ENCODE measurements around the gene MAGIX. TPM values are rescaled to one million over a fixed set of nuclear protein-coding genes. Genes with fewer than 3 reads are reported as not detected.
A peak's percentile ranks its signal among the peaks of the same experiment; 100 is the strongest.

The MAGIX gene
- polyA plus RNA-seq, 1 of the 3 experiments (the other 2 are of a cell fraction) = 1.1 TPM

DNA sequence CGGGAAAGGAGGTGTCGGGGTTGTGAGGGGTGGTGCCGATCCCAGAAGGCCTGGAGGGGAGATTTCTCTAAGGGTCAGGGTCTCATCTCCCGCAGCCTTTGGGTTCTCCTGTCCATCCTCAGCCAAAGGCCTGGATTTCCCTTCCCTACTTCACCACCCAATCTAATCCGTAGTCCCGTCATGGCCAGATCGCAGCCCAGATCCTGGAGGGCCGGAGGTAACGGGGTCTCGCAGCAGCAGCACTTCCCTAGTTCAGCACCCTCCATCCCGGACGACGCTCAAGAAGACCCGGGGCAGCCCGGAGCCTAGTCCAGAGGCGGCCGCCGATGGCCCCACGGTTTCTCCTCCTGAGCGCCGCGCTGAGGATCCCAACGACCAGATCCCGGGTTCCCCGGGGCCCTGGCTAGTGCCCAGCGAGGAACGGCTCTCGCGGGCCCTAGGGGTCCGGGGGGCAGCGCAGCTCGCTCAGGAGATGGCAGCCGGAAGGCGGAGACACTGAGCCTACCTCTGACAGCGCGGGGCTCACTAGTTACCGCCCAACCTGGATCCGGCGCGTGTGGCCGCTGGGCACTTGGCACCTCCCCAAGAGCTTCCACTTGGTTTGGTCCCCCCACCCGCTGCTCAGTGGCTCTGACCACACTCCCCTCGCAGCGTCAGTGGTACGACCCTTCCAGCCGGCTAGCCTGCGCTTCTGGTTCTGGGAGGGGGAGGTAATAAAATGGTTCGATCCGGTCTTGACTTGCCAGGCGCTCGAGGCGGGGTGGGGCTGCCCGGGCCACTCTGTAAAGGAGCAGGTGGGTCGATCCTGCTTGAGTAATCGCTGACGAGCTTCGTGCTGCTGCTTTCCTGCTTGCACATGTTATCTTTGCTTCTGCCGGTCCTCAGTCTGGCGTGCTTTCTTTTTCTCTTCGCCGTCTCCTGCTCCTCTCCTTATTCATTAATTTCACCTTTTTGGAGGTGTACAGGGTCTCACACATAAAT lies 3.6 kb downstream of the MAGIX start:
- ChIA-PET POLR2A (interaction anchor here (0.9 to 1.1 kb wide), 2 partner anchors 23 to 268 kb away, joined by 3 to 4 read pairs; partner anchors contain the start of gene PQBP1), CTCF (no interaction called here)
- peak; percentile 72 for DNase-seq
- no peak for TF ChIP-seq MXI1 (IDR thresholded peaks at IDR 0.05; ENCODE audit: low read depth, low read length)
- TF ChIP-seq, protein P1, sequence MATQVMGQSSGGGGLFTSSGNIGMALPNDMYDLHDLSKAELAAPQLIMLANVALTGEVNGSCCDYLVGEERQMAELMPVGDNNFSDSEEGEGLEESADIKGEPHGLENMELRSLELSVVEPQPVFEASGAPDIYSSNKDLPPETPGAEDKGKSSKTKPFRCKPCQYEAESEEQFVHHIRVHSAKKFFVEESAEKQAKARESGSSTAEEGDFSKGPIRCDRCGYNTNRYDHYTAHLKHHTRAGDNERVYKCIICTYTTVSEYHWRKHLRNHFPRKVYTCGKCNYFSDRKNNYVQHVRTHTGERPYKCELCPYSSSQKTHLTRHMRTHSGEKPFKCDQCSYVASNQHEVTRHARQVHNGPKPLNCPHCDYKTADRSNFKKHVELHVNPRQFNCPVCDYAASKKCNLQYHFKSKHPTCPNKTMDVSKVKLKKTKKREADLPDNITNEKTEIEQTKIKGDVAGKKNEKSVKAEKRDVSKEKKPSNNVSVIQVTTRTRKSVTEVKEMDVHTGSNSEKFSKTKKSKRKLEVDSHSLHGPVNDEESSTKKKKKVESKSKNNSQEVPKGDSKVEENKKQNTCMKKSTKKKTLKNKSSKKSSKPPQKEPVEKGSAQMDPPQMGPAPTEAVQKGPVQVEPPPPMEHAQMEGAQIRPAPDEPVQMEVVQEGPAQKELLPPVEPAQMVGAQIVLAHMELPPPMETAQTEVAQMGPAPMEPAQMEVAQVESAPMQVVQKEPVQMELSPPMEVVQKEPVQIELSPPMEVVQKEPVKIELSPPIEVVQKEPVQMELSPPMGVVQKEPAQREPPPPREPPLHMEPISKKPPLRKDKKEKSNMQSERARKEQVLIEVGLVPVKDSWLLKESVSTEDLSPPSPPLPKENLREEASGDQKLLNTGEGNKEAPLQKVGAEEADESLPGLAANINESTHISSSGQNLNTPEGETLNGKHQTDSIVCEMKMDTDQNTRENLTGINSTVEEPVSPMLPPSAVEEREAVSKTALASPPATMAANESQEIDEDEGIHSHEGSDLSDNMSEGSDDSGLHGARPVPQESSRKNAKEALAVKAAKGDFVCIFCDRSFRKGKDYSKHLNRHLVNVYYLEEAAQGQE (IDR thresholded peaks at IDR 0.05; ENCODE audit: low read depth, low read length) = 0 out of 2 replicates have a peak, but pooled peaks have one; percentile 21
- TF ChIP-seq, protein P2, sequence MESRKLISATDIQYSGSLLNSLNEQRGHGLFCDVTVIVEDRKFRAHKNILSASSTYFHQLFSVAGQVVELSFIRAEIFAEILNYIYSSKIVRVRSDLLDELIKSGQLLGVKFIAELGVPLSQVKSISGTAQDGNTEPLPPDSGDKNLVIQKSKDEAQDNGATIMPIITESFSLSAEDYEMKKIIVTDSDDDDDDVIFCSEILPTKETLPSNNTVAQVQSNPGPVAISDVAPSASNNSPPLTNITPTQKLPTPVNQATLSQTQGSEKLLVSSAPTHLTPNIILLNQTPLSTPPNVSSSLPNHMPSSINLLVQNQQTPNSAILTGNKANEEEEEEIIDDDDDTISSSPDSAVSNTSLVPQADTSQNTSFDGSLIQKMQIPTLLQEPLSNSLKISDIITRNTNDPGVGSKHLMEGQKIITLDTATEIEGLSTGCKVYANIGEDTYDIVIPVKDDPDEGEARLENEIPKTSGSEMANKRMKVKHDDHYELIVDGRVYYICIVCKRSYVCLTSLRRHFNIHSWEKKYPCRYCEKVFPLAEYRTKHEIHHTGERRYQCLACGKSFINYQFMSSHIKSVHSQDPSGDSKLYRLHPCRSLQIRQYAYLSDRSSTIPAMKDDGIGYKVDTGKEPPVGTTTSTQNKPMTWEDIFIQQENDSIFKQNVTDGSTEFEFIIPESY (IDR thresholded peaks at IDR 0.05; ENCODE audit: borderline replicate concordance, low read depth) = no peak
- no peaks in the 10 kb centered on the region; the same call in 1 of the 2 replicates for H3K27me3 ChIP-seq (ENCODE audit: insufficient read depth)
- no peaks in the 10 kb centered on the region for H3K9me2 ChIP-seq
- no peaks in the 10 kb centered on the region for H4K20me1 ChIP-seq (ENCODE audit: insufficient read depth)
- H3K9me3 ChIP-seq = no peaks in the 10 kb centered on the region
- H3K27ac ChIP-seq (ENCODE audit: low read depth in 2 of 2, low read length in 1 of 2) = peak overlapping the region in 1 of 2 experiments; percentile 75; a peak in 1 of 4 replicates
- H3K9ac ChIP-seq = no peak overlapping the region
- 39% methylated on average over 26 of the region's 61 CpGs for WGBS (ENCODE audit: low lambda C conversion rate)
- peak overlapping the region; percentile 69 for H3K4me2 ChIP-seq
- H3K79me2 ChIP-seq (ENCODE audit: insufficient read depth) = no peaks in the 10 kb centered on the region
- H3K36me3 ChIP-seq (replicated peaks in 1 of 2; ENCODE audit: control insufficient read depth in 1 of 2, insufficient read depth in 2 of 2, low read length in 1 of 2) = no peaks in the 10 kb centered on the region
- H3K4me3 ChIP-seq (ENCODE audit: low read depth in 2 of 2, low read length in 1 of 2) = peak overlapping the region in 1 of 2 experiments; percentile 36; a peak in 1 of 4 replicates
- peaks cover 4 to 11% of the 10 kb centered on the region in 2 experiments; a peak in 1 of 4 replicates for H3K4me1 ChIP-seq (ENCODE audit: control insufficient read depth in 1 of 2, insufficient read depth in 2 of 2, low read depth in 1 of 2, low read length in 1 of 2)
- H2AFZ ChIP-seq (ENCODE audit: low read depth) = peak overlapping the region; percentile 69; the same call in 1 of the 2 replicates
- peaks cover 9% of the 10 kb centered on the region for H3F3A ChIP-seq (replicated peaks; ENCODE audit: insufficient read depth)

DNA sequence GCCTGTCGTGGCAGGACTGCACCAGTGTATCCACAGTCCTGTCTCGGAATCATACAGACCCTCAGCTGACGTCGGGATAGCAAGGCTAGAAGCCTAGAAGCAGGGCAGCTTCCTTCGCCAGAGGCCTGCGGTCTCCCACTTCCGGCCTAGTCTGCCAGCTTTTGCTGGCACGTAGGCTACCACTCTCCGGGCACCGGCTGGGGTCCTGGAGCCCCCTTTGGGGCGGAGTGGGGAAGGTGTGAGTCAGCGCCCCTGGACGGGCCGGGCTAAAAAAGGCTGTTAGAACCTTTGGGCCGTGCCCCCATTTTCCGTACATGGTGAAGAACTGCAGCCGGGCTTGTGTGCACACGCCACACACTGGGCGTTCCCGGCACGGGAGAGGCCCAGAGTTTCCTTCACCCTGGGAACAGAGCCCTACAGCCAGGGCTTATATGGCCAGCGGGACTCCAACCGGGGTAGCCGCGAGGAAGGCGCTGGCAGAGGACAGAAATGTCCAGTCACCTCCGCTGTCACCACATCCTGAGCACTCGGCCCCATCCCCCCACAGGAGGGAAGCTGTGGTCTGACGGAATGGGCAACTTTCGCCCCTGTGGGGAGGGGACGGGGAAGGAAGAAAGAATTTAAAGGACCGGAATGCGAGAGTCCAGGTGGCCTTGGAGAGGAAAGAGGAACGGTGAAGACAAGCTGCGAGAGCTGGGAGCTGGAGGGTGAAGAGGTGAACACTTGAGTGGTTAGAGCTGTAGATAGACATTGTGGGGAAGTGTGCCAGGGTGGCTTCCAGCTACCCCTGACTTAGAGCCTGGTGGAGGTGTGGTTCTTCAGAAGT lies 4.6 kb downstream of the MAGIX start:
- no peaks in the 10 kb centered on the region for H3K9me3 ChIP-seq
- no peaks in the 10 kb centered on the region for H3K36me3 ChIP-seq (replicated peaks in 1 of 2; ENCODE audit: control insufficient read depth in 1 of 2, insufficient read depth in 2 of 2, low read length in 1 of 2)
- peaks cover 3% of the 10 kb centered on the region; the same call in 1 of the 2 replicates for H3K79me2 ChIP-seq (ENCODE audit: insufficient read depth)
- H3K9me2 ChIP-seq = no peaks in the 10 kb centered on the region
- no peaks in the 10 kb centered on the region; the same call in 1 of the 2 replicates for H3K27me3 ChIP-seq (ENCODE audit: insufficient read depth)
- H3F3A ChIP-seq (replicated peaks; ENCODE audit: insufficient read depth) = peaks cover 9% of the 10 kb centered on the region
- H3K4me1 ChIP-seq (ENCODE audit: control insufficient read depth in 1 of 2, insufficient read depth in 2 of 2, low read depth in 1 of 2, low read length in 1 of 2) = peaks cover 4 to 11% of the 10 kb centered on the region in 2 experiments; a peak in 1 of 4 replicates
- peak overlapping the region; percentile 69 for H2AFZ ChIP-seq (ENCODE audit: low read depth)
- H3K4me3 ChIP-seq (ENCODE audit: low read depth in 2 of 2, low read length in 1 of 2) = peak overlapping the region; percentile 6 to 36; a peak in 1 of 4 replicates
- CTCF ChIA-PET = interaction anchor here (0.8 kb wide), 1 partner anchor 11 kb away, joined by 3 read pairs; no protein-coding TSS in a partner anchor
- H3K4me2 ChIP-seq = peak overlapping the region; percentile 69
- H3K27ac ChIP-seq (ENCODE audit: low read depth in 2 of 2, low read length in 1 of 2) = peak overlapping the region in 1 of 2 experiments; percentile 75; a peak in 2 of 4 replicates
- POLR2A ChIA-PET = interaction anchor here (0.9 to 1.1 kb wide), 2 partner anchors 22 to 269 kb away, joined by 3 to 4 read pairs; partner anchors contain the start of gene PQBP1
- peak overlapping the region; percentile 38; the same call in 1 of the 2 replicates for H3K9ac ChIP-seq
- H4K20me1 ChIP-seq (ENCODE audit: insufficient read depth) = no peaks in the 10 kb centered on the region
- DNase-seq = peak; percentile 30
- 44% methylated on average over 19 of the region's 35 CpGs for WGBS (ENCODE audit: low lambda C conversion rate)
- TF ChIP-seq FOXJ3 (CRISPR knock-in tag; IDR thresholded peaks at IDR 0.05) (no peak), FOSL2 (IDR thresholded peaks at IDR 0.05; ENCODE audit: borderline replicate concordance, low read depth) (0 out of 2 replicates have a peak, but pooled peaks have one; percentile 11), RAD21 (IDR thresholded peaks at IDR 0.05; ENCODE audit: low read length) (no peak), RCOR1 (IDR thresholded peaks at IDR 0.05; ENCODE audit: low read length) (no peak), EP300 (IDR thresholded peaks at IDR 0.05; ENCODE audit: borderline replicate concordance in 1 of 2, low read depth in 1 of 2, low read length in 1 of 2) (no peak; a peak in 1 of 4 replicates), SIN3A (IDR thresholded peaks at IDR 0.05; ENCODE audit: borderline replicate concordance, low read depth, low read length) (no peak), EZH2phosphoT487 (IDR thresholded peaks at IDR 0.05; ENCODE audit: borderline replicate concordance, low read depth) (no peak), MXI1 (IDR thresholded peaks at IDR 0.05; ENCODE audit: low read depth, low read length) (no peak)
- TF ChIP-seq, protein P3, sequence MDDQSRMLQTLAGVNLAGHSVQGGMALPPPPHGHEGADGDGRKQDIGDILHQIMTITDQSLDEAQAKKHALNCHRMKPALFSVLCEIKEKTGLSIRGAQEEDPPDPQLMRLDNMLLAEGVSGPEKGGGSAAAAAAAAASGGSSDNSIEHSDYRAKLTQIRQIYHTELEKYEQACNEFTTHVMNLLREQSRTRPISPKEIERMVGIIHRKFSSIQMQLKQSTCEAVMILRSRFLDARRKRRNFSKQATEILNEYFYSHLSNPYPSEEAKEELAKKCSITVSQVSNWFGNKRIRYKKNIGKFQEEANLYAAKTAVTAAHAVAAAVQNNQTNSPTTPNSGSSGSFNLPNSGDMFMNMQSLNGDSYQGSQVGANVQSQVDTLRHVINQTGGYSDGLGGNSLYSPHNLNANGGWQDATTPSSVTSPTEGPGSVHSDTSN (IDR thresholded peaks at IDR 0.05) = no peak

Data from SK-N-SH (cell line).